ENCODE data around the gene ELOB.
"Not testable (repeated sequence)": the region's sequence is repeated elsewhere in the genome, so short reads cannot be mapped to it uniquely, and the experiment has no call there.

The ELOB gene

DNA sequence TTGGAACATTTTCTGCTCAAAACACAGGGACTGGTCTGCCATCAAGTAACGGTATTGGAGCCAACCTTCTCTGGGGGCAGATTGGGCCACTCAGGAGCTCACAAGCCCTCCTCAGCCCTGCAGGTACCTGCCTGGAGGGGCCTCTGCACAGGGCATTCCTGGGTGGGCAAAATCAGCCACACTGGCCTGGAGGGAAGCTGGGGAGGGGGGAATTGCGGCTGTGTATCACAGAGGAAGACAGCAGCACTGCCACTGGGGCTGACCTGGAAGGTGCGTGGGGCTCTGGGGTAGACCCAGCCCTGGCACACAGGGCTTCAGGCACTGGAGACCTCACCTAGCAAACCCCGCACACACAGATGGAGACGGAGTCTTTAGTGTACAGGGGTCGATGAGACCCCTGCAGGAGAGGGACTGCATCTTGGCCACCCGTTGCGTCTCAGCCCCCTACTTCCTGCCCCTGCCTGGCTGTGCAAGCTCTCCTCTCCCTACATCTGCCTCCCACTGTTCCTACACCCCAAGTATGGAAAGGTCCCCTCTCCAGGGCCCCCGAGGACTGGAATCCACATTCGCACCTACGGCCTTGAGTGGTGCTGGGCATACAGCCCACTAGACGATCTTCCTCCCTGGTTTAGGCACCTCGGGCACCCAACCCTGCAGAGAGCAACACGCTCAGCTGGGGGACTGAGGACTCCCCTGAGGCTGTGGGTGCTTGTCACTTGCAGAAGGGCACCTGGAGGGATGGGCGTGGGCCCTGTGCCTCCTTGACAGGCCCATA is 31.8 kb downstream of the ELOB start:
- no peak for DNase-seq (ENCODE audit: low read depth)

DNA sequence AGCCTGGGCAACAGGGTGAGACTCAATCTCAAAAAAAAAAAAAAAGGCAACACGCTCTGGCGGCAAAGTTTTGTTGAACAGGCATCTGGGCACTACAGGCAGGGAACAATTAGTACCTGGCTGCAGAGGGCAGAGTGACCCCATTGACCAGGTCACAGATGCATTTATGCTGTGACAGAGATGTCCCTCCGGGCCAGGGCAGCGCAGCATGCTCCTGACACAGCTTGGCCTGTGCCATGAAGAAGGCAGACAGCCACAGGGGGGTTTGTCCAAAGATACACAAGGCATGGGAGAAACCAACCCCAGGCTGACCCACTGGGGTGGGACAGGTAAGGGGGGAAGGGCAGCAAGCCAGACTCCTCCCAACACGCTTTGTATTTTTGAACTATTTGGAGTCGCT is 32.4 kb downstream of the ELOB start:
- DNase-seq (ENCODE audit: low read depth): no peak

DNA sequence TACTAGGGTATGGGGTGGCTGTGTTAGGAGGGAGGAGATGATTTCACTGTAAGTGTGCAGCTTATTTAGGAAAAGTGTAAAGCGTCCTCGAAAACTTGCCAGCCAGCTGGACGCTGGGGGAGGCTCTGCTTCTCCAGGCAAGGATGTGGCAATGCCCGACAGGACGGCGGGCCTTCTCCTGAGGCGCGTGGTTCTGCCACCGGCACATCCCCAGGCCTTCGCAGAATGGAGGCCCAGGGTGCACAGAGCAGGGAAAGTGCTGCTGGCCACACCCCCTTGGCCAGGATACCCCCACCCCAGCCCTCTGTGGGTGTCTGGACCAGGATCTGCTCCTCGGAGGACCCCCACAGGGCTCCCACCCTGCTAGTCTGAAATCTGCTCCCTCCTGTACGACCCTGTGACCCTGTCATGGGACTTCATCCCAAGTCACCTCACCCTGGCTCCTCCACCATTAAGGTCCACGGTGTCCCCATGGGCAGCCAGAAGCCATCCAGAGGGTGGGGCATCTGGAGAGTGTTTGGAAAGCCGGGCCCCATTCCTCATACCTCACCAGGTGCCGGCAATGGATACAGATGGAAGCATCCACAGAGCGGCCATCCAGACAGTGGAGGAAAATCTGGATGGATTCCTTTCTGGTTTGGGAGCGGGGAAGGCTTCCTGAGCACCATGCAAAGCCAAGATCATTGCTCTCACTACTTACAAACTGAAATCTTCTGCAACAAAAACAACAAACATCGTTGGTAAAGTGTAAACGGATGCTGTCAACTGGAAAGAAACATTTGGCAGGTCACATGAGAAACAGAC is 33.9 kb downstream of the ELOB start:
- no peak for DNase-seq (ENCODE audit: low read depth)

DNA sequence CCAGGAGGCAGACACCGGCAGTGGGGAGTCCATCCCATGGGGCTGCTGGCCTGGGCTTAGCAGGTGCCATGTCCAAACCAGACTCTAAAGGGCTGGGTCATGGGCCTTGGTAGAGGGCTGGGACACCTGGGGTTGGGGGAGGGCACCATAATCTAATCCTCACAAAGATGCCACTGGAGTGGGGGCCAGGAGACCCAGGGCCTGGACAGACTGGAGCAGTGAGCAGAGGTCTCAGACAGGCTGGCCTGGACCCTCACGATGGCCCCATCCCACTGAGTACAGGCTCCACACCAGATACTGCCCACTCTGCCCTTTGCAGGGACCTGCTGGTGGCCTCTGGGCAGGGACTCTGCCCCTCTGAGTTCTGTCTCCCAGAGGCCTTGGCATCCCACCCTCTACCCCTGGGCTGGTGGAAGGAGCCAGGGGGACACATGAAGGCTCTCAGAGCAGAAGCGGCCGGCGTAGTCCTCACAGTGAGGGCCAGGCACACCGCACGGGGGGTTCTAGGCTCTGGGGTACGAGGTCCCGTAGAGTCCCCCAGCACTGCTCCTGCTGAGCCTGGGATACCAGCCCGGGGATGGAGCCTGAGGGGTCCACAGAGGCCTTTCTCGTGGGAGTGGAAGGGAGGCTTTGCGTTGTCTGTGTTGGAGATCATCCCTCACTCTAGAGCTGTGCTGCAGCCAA is 34.6 kb downstream of the ELOB start:
- DNase-seq (ENCODE audit: low read depth): no peak

DNA sequence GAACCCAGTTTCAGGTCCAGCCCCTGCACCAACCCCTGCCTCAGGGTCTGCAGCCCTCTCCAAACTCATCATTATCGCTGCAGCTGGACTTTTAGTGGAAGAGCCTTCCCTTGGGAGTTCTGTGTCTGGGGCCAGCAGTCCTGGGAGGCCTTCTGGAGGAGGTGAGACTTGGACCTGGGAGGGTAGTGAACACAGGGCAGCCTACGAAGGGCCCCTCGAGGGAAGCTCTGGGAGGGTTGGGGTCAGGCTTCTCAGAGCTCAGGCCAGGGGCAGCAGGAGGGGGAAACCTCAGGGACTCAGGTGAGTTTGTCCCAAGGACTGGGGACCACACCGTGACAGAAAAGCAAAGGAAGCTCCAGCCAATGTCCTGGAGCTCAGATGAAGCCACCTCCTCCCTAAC is 35.9 kb downstream of the ELOB start:
- DNase-seq (ENCODE audit: low read depth): no peak

DNA sequence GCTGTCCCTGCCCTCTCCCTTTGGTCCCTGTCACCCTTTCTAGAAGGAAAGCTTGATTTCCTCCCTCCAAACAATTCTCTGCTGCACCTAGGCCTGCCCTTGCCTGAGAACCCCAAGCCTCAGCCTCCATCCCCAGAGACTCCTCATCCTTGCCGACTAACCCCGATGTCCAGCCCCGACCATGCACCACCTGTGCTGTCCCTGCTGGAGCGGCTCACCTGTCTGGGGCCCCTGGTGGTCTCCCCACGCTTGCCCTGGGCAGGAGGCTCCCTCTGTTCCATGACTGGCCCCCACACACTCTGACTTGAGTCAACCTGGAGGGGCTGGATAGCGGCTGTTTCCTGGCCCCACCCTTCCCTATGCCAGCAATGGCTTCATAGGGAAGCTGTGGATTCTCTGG is 36.6 kb downstream of the ELOB start:
- no peak for DNase-seq (ENCODE audit: low read depth)

DNA sequence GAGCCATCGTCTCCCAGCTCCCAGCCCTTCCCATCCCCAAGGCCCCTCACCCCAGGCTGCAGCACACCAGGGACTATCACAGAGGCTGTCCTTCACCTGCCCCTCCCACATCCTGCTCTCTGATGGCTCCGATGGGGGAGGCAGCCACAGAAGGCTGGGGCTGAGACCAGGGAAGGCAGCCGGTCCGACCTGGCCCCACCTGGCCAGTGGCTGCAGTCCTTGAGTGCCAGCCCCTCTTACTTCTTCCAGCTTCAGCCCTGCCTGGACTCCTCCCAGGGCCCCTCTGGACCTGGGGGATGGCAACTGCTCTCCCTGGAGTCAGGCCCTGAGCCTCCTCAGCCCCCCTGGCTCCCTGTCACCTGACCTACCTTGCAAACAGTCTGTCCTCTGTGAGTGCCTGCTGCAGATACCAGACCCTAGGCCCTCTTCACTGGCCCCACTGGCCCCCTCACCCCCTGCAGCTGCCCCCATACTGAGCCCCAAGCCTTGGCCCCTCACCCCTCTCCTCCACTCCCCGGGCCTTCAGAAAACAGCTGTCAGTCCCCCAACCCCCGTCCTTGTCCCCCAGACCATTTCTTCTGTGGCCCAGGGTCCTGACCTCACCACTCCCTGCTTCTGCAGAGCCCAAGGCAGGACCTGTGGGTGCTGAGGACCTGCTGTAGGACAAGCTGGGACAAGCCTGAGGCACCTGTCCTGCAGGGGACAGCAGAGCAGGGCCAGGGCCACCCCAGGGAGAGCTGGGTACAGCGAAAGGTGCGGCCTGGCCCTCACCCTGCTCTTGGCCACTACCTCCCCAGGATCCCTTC is 37.3 kb downstream of the ELOB start:
- DNase-seq (ENCODE audit: low read depth): no peak

DNA sequence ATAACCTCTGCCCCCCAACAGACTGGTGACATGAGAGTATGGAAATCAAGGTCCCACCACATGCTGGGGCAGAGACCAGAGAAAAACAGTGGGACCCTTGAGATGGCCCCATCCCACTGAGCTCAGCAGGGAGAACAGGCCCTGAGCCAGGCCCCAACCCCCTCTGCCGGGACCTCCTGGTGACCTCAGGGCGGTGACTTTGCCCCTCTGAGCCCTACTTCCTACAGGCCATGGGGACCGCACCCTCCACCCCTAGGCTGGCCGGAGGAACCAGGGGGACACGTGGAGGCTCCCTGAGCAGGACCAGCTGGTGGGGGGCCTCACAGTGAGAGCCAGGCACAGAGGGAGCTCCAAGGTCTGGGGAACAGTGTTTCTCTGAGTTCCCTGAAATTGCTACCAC is 38.5 kb downstream of the ELOB start:
- no peak for DNase-seq (ENCODE audit: low read depth)

DNA sequence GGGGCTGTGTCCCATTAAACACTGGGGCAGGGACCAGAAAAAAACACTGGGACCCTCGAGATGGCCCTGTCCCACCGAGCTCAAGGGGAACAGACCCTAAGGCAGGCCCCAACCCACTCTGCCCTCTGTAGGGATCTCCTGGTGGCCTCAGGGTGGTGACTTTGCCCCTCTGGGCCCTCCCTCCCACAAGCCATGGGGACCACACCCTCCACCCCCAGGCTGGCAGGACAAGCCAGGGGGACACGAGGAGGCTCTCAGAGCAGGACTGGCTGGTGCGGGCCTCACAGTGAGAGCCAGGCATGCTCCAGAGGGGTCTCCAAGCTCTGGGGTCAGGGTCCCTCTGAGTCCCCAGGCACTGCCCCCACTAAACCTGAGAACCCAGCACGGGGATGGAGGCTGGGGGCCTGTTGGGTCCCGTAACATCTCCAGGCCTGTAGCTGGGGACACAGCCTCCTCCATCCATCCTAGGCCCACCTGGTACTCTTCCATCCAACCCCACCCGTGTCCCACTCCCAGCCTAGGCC is 39.1 kb downstream of the ELOB start:
- DNase-seq (ENCODE audit: low read depth): no peak

DNA sequence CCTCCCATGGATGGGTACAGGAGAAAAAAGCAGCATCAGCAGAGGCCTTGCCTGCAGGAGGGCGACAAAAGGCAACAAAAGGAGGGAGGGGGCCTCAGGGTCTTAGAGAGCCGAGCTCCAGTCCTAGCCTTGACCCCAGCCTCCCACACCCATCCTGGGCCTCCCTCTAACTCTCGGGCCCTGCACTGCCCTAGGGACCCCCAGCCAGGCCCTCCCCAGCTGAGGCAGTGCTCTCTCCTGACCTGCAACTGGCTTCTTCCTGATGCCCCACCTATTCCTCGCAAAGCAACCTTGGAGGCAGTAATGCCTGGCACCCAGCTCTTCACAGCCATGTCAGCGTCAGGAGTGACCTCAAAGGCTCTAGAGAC is 39.9 kb downstream of the ELOB start:
- DNase-seq (ENCODE audit: low read depth): no peak

DNA sequence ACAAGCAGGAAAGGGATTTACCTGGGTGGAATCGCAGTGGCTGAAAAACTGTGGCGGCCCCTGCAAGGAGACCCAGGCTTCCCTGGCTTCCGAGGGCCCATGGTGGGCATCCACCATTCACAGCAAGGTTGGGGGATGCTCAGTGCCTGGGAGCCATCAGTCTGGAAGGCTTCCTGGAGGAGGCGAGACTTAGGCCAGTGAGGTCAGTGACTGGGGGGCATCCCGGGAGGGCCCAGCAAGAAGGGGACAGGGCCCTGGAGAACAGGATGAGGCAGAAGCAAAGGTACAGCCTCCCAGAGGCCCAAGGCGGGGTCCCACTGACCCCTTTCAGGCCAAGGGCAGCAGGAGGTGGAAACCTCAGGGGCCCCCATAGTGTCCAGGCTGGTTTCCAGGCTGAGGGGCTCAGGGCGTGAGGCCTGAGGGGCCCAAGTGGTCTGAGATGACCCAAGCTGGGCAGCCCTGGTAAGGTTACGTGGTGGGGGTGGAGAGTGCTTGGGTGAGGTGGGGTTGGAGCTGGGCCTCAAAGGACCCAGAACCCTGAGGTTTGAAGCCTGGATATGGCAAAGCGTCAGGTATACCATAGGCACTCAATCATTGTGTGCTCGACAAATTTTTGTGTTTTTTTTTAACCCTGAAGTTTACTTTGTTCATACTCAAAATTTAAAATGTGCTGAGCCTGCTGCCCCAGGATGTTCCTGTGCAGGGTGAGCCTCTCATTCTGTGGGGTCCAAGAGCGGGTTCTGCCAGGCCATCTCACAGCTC is 40.4 kb downstream of the ELOB start:
- no peak for DNase-seq (ENCODE audit: low read depth)

DNA sequence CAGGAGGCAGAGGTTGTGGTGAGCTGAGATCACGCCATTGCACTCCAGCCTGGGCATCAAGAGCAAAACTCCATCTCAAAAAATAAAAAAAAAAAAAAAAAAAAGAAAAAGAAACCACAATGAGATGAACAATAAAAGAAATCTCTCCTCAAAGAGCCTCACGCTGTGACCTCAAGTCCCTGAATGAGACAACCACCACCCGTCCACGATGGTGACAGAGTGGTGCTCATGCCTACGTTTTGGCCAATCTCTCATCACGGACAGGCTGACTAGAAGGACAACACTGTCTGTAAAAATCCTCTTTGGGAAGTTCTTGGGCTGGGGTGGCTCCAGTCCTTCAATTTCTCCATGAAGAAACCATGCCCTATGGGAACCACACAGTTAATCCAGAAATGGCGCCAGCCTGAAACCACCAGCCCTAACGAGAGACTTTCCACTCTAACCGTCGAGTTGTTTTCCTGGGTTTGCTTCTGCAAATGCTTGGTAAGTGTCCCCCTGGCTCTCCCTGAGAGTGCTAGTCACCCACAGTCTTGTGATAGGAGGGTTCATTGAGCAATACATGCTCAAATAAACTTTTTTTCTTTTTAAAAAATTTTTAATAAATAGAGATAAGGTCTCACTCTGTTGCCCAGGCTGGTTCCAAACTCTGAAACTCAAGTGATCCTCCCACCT is 42.1 kb downstream of the ELOB start:
- DNase-seq (ENCODE audit: low read depth): no peak

DNA sequence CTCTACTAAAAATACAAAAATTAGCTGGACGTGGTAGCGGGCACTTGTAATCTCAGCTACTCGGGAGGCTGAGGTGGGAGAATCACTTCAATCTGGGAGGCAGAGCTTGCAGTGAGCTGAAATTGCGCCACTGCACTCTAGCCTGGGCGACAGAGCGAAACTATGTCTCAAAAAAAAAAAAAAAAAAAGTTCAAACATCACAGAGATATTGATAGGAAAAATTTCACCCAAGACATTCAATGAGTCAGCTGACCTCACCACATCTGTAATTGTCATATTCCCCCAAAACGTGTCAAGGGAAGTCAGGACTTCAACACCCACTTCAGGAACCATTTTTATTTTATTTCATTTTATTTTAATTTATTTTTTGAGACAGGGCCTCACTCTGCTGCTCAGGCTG is 49.0 kb downstream of the ELOB start:
- DNase-seq (ENCODE audit: low read depth): no peak

DNA sequence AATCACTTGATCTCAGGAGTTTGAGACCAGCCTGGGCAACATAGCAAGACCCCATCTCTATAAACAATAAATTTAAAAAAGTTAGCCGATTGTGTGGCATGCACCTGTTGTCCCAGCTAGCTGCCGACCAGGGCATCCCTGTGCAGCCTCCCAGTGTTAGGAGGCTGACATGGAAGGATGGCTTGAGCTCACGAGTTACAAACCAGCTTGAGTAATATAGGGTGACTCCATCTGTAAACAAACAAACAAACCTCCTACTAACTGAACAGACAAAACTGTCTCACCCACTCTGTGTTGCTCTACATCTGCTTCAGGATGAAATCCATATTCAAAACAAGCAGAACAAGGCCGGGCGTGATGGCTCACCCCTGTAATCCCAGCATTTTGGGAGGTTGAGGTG is 50.2 kb downstream of the ELOB start:
- no peak for DNase-seq (ENCODE audit: low read depth)

DNA sequence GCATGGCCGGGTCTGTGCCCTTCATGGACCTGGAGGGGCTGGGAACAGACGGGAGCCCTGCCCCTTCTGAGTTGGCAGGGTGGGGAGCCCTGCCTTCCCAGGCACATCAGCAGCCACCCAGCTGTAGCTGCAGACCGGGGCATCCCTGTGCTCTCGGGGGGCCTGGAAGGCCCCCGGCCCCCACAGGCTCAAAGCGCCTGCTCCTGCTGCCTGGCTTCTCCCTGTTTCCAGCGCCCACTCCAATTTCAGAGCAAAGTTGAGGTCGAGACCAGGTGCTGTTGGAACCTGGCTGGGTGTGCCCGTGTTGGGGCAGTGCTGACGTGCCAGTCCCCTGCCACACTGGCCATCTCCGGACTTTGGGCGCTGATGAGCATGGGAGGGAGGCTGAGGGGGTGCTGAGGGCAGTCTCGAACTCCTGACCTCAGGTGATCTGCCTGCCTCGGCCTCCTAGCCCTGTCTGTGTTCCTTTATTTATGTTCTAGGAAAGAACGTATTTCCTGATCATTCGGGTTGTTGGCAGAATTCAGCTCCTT is 52.2 kb downstream of the ELOB start:
- DNase-seq (ENCODE audit: low read depth): no peak

DNA sequence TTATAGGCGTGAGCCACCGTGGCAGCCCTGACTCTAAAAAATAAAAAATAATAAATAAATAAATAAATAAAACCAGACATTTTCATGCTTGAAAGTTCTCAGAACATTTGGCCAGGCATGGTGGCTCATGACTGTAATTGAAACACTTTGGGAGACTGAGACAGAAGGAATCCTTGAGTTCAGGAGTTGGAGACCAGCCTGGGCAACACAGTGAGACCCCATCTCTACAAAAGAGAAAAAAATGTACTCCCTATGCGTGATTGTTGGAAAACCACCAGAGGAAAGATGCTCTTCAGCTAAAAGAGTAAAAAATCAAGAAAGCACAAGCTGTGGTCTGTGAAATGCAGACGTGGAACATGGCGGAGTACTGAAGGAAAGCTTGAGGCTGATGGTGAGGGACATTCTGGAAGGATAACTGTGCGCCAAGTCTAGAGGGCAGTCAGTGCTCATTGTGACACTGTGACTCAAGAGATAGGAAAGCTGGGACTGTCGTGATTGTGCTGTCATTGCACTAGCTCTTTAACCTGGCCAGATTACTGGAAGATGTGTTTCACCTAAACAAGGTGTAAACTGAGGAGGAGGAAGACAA is 52.9 kb downstream of the ELOB start:
- DNase-seq (ENCODE audit: low read depth): no peak

DNA sequence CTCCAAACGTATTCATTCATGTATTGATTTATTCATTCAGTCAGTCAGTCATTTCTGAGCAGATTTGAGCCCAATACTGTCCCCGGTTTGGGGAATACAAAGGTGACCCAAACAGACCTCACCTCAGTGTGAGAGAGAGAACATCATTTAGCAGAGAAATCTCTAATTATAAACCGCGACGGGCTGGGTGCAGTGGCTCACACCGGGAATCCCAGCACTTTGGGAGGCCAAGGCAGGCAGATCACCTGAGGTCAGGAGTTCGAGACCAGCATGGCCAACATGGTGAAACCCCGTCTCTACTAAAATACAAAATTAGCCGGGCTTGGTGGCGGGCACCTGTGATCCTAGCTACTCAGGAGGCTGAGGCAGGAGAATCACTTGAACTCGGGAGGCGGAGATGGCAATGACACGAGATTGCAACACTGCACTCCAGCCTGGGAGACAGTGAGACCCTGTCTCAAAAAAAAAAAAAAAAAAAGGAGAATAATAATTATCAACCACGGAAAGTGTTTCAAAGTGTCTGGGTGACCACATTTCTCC is 55.4 kb downstream of the ELOB start:
- DNase-seq (ENCODE audit: low read depth): not testable (repeated sequence)

All from stimulated activated CD8-positive, alpha-beta memory T cell treated with anti-CD3 and anti-CD28 coated beads, Interleukin-15, amount 100 ng/mL, for 1 hour (primary cell).